GM19397 (cell line): Measurements from ENCODE around the gene TEAD1.
"Not testable (repeated sequence)": the region's sequence is repeated elsewhere in the genome, so short reads cannot be mapped to it uniquely, and the experiment has no call there.

Experiments
- ATAC-seq: cut with Tn5 transposase; IDR thresholded peaks from one replicate; pipeline ENCODE4 v1.9.1; 2021; ENCODE audit warnings: mild to moderate bottlenecking, moderate library complexity; ENCODE audit not compliant: unreplicated experiment

Gene TEAD1

DNA sequence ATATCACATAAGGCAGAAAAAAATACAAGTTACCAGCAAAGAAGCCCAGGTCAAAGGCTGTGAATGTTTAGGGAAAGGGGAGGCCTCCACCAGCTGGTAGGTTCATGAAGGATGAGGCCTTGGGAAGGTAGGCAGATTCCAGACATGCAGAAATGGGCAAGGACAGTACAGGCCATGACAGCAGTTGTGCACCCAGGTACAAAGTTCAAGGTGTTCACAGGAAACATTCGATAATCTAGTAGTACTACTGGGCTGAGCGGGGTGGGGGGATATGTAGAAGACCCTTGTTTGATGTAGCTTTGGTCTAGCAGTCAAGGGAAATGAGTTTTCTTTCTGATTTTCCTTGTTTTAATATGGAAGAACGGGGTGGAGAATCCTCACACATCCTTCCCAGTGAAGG is 182.1 kb downstream of the TEAD1 start:
- ATAC-seq, result no peak

DNA sequence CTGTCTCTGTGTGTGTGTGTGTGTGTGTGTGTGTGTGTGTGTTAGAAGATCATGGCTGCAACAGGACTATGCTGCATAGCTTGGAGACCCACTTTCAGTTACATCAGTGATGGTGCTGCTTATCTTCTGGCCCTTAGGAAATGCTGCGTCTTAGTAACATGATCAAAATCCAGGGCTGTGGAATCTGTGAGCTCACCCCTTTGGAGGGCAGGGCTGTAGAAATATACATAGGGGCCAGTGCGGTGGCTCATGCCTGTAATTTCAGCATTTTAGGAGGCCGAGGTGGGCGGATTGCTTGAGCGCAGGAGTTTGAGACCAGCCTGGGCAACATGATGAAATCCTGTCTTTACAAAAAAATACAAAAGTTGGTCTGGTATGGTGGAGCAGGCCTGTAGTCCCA is 183.4 kb downstream of the TEAD1 start:
- ATAC-seq, result no peak

DNA sequence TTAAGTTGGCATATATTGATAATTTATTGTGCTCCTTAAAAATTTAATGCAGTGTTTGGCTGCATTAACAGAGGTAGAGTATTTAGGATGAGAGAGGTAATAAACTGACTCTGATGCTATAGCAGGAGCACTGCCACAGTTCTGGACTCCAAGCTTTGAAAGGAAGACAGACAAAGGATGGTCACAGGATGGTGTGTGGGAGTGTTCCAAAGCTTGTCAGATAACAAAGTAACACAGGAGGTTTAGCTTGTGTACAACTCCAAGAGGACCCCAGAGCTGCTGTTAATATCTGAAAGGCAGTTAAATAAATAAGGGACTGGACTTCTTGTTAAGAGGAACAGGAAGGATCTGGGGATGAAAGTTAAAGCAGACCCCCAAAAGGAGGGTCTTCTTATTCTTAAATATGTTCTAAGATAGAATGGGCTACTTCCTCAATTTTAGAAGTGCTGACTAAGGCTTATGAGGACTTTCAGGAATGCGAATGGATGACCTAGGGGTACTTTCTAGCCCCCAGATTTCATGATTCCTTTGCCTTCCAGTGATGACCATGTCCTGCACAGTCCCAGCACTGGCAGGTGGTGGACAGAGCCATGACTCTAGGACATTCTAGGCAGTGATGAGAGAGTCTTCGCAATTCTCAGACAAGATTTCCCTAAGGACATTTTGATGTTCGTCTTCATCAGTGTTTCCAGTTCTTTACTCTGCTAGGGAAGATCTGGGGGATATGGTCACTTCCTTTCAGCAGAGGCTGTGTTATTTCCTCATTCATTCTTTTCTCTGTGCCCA is 185.8 kb downstream of the TEAD1 start:
- ATAC-seq, result no peak

DNA sequence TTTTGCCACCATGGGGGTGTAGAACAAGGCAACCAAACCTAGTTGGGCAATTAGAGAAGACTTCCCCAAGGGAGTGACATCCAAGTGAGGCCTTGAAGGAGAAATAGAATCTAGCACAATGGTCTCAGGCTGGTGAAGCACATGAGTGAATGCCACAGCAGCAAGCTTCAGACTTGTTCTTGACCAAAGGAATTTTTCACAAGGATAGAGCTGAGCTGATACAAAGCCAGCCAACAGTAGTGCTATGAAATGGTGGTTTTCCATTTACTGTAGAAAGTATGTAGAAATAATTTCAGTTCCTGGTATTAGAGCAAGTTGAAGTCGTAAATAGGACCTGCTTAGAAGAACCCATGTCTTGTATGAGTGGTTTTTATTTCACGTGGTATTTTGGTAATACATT is 186.6 kb downstream of the TEAD1 start:
- no peak for ATAC-seq

DNA sequence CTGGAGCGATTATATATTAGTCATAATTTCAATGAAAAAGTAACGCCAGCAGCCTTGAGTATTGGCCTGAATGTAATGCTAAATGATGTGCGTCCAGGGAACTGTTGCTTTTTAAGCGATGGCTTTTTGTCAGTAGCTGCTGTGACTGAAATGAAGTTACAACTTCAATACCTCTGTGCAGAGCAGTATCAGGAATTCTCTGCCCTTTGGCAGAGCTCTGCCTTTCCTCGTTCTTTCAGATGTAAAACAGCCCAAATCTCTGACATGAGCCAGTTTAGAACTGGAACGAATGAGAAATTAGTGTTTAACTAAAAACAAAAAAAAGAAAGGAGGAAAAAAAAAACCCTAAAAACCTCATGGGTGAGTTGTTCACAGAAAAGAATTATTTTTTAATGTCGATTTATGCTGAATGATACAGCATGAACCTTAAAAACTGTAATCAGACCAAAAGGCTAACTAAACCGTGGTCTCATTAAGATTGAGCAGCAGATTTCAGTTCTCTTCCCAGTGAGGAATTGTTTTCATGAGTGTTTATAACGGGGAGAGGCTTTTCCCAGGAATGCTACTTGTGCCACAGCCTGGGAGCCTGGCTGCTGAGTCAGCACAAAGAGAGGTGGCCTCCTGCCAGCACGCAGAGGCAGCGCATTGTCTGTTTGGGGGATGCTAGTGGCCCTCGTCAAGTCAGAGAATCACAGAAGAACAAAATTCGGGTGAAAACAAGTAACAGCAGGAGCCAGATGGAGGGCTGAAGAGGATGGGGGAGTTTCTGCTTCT is 188.7 kb downstream of the TEAD1 start:
- no peak for ATAC-seq

DNA sequence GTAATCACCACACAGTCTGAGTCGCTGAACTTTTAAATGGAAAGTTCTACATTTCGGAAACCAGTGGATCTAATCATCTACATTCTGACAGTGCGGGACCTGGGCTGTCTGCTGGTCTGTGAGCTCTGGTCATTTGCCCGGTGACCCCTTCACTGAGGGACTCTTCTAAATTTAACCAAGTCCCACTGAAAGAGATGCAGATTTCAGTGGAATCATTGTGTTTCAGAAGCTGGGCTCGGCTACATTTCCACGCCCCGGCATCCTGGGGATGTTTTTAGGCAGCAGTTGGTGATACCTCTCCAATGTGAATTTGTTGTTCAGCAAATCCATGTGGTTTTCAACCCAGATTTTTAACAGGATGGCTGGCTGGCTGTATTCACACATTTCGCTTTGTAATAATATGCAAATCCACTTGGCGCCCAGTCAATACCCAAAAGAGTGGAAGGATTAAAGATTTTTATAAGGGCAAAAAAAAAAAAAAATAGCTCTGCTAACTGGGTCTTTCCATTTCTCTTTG is 189.4 kb downstream of the TEAD1 start:
- no peak for ATAC-seq

DNA sequence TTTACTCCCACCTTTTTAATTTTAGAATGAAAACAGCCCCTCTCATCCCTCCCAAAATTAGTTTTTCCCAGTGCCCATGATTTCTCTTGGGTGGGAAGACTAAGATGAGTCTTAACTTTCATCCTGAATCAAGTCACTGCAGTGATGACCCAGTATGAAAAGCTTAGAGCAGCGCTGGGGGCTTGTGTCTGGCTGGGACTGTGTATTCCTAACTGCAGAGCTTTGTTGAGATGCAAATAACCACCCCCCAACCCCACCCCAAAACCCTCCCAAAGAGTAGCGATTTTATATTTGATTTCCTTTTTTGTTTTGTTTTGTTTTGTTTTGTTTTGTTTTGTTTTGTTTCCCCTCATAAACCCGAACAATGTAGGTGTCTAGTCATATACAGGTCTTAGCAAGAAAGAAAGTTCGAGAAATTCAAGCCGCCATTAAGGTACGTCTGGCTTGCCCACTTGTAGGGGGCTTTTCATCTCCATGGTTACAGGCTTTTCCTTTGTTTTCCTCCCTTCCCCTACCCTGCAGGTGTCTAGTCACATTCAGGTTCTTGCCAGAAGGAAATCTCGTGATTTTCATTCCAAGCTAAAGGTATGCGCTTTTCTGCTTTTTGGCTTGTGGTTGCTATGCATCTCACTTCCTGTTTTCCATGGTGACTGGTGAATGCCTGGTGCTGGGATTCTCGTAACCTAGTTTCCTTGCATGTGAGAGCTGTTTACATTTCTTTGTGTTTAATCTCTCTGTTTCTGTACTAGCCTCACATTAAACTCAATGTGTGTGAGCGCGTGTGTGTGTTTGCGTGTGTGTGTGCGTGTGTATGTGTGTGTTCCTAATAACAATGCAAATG is 190.3 kb downstream of the TEAD1 start:
- no peak for ATAC-seq

DNA sequence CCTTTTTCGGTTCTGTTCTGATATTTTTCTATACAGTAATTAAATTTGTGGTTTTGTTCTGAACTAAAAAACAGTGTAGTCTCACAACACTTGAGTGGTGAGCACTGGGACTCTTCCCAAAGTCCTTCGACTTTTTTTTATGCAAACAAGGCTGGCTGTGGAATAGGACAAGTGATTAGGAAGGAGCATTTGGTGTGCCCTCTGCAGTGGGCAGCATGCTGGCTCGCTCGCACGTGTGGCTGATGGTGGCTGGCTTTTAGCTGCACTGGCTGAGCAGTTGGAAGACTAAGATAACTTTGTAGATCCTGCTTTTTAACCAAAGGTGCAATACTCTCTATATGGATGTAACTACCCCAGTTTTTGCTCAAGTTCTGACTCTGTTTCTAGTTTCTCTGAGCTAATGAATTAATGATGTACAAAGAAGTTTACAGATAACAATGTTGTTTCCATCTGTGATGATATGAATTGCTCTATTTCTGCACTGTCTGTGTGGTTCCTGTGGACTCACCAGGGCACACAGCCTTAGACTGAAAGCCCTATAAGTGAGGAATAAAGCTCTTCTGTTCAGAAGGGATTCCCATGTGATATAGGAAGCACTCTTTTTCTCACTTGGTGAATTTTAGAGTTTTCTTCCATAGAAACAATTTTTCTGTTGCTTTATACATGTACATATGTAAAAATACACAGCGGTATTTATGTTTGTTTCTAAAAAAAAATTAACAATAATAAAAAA is 191.8 kb downstream of the TEAD1 start:
- ATAC-seq, result no peak

DNA sequence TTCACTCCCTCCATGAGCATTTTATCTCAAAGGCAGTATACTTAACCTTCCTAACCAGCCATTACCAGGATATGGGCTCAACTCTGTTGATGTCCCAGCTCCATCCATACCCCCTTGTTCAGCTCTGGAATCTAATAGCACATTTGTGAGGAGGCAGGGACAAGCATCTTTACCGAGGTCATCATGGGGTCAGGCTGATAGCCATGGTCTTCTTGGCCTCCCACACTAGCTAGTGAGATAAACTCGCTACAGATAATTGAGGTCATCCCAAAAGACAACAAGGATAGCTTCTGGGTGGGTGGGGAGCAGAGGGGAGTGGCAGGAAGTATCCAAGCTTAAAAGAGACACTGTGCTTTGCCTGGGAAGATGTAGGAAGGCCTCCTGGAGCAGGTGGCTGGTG is 193.3 kb downstream of the TEAD1 start:
- ATAC-seq, result no peak

DNA sequence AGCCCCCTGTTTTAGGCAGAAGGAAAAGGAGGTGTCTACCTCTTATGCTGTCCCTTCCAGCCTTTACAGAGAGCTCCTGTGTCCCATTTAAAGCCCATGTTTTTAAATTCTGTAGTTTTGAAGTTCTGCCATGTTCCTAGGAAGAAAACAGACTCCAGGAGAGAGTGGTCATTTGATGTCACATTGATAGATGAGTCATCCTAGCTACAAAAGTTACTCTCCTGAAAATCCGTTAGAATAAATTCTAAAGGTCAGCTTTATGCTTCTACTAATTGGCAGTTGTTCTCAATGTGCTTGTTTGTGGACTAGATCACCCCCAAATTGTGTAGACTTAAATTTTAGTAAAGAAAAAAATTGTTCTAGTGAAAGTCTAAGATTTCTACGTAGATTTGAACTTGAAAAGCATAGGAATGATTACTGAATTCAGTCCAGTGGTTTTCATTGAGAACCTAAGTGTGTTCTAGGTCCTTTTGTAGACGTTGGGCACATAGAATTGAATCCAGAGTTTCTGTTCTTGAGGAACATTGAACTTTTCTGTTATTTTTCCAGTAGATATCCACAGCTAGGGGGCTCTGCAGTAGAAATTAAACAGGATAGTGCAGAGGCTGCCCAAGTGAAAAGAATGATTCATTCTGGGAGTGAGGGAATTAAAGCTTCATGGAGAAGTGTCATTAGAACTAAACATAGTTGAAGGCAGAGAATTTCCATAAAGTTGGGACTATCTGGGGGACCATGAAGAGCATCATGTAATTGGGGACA is 194.3 kb downstream of the TEAD1 start:
- no peak for ATAC-seq

DNA sequence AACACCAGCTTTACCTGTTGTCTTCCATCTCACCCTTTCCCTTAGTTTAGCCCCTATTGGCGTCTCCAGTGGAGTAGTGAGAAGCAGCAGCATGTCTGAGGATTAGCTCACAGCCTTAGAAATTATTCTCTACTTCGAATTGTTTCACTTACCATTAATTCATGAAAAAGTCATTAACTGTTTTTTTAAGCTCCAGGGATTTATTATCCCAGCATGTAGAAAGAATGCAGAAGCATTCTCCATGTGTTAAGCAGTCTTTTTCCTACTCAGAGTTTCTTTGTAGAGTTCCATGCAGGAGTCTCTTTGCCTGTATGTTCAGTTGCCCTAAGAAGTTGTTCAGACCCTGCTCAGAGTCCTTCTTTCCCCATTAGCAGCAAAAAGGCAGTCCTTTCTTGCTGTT is 197.0 kb downstream of the TEAD1 start:
- no peak for ATAC-seq

DNA sequence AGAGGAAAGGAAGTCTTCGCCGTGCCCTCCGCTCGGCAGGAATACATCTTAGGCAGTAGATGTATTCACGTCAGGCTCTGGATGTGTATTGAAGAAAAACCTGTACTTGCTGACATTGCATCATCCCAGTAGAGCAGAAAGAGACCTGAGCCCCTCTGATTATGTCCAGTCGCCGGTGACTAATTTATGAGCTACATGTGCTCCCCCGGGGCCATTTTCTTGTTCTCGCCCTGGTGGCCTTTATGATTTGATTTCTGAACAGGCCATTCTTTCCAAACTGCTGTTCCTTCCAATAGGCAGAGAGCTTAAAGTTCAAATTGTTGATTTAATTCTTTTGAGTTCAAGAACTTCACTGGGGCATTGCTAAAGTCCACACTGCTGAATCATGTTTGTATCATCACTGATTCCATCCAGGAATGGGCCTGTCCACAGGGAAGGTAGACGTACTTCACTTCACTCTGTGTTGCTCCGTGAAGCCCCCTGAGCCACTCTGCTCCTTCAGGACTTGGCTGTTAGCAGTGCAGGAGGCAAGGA is 197.6 kb downstream of the TEAD1 start:
- ATAC-seq, result no peak

DNA sequence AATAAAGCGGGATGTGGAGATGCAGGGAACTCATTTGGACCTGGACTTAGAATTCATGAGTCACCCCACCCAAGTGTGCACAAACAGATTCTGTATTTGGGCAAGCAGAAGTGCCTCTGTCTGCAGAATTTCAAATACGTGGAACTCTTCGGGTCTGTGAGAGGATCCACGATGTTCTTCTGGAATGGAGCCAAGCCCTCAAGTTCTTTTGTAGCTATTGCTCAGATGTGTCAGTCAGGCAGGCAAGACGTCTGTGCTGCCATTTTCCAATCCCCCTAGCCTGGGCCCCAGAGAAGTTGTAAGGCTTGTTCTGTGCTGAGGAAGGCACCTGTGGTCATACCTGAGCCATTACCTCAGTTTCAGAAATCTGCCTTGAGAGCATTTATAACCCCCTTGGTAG is 202.1 kb downstream of the TEAD1 start:
- no peak for ATAC-seq

DNA sequence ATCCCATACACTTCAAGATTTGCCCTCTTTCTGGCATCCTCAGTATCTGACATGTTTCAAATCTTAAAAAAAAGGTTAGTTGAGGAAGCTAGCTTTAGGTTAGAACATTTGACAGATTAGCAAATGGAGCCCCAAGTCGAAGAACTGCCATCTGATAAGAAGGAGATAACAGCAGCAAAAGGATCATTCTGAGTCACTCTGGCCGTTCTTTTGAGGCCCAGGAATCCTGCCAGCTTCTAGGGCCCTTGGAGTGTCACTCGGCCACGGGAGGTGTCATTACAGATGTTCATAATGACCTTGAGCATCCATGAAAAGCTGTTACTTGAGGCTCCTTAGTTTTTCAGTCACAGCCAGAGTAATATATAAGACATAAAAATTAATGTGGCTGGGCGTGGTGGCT is 202.8 kb downstream of the TEAD1 start:
- ATAC-seq, result no peak

DNA sequence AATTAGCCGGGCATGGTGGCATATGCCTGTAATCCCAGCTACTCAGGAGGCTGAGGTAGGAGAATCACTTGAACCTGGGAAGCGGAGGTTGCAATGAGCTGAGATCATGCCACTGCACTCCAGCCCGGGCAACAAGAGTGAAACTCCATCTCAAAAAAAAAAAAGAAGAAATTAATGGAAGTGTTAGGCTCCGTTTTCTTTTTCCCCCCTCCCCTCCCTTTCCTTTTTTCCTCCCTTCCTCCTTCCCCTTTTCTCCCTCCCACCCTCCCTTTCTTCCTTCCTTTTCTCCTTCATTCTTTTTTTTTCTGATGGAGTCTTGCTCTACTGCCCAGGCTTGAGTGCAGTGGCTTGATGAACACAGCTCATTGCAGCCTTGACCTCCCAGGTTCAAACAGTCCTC is 203.3 kb downstream of the TEAD1 start:
- ATAC-seq, result not testable (repeated sequence)

DNA sequence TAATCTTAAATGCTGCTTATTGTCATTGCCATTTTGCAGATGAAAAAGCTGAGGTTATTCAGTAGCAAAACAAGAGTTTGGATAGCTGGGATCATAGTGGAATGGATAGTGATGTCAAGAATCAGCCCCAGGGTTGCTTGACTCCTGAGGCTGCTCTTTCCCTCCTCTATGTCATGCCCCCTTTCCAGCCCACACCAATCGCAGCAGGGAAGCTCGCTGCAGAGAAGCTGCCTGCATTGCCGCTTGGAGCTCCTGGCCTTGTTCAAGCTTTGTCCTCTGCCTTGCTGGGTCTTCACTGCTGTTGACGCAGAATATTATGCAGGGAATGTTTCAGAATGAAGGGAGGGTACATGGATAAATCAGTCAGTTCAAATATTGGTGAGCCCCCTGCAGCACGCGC is 206.1 kb downstream of the TEAD1 start:
- ATAC-seq, result no peak

DNA sequence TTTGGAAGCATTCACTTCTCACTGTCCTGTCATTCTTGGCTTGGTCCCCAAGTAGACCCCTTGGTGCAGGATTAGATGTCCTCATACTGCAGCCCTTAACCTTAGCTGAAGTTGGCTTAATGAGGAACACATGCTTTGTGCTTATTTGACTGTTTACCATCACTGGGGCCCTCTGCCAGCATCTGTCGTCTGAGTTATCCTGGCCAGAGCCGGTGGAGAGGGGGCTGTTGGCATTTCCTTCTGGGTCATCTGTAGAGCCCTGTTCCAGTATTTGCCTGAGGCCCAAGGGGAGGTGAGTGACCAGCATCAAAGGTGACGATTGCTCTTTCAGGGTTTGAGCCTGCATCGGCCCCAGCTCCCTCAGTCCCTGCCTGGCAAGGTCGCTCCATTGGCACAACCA is 208.4 kb downstream of the TEAD1 start:
- no peak for ATAC-seq

DNA sequence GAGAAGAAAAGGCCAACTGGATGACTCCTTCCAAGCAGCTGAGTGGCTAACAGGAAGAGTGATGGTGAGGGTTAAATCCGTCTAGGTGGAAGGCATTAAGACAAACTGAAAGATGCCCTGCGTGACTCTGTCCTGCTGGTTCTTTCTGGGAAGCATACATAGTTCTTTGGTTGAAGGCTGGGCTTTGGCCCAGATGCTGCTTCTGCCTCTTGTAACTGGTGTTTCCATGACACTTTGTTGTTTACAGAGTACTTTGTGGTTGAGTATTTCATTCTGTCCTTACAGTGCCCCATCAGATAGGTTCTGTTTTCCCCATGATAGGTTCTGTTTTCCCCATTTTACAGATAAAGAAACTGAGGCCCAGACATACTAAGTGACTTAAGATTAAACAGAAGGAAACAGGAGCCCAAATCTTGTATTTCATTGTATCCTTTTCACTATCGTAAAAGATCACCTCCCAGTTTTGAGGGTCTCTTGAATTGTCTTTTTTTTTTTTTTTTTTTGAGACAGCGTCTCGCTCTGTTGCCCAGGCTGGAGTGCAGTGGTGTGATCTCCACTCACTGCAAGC is 210.6 kb downstream of the TEAD1 start:
- ATAC-seq, result no peak

DNA sequence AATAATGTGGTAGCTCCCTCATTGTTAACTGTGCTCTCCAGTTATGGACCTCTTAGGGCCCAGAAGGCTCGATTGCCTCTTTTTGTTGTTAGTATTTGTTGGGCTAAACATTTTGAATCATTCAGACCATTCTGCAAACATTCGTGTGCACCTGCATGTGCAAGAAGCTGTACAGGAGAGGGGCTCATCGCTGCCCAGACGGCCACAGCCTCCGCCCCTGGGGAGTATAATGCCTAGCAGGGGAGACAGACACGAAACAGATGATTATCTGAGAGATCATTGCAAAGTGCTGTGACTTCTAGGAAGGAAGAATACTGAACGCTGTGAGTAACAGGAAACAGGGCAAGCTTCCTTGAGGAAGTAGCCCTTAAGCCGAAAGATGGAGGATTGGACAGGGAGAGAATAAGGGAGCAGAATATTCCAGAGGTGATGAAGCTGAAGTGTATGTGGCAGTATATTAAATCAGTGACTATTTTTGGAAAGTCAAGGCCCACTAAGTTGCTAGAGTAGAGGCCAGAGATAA is 211.6 kb downstream of the TEAD1 start:
- no peak for ATAC-seq
